Nephron (organoid): ENCODE data around the gene RAB40C.

Experiments
- H3K27ac Mint-ChIP-seq, 3 experiments: 2 replicates each; pipeline ENCODE4 v1.8.0; 2020; ENCODE audit warnings: mixed read lengths in 3 of 3, mild to moderate bottlenecking in 2 of 3, moderate library complexity in 1 of 3
- H3K27me3 Mint-ChIP-seq: 2 replicates; pipeline ENCODE4 v1.8.0; 2021; ENCODE audit warnings: low read depth, mild to moderate bottlenecking, moderate library complexity, mixed read lengths
- H3K36me3 Mint-ChIP-seq: 2 replicates; pipeline ENCODE4 v1.8.0; 2020; ENCODE audit warnings: low read depth, mixed read lengths
- H3K4me1 Mint-ChIP-seq: 2 replicates; pipeline ENCODE4 v1.8.0; 2020; ENCODE audit warnings: mixed read lengths
- H3K4me3 Mint-ChIP-seq, 3 experiments: 2 replicates each; pipeline ENCODE4 v1.8.0; 2020; ENCODE audit warnings: mild to moderate bottlenecking in 3 of 3, mixed read lengths in 3 of 3, moderate library complexity in 2 of 3
- H3K9me3 Mint-ChIP-seq: 2 replicates; pipeline ENCODE4 v1.8.0; 2020; ENCODE audit warnings: mixed read lengths
- TF ChIP-seq, protein P1 (sequence below), 3 experiments: fragments of 200-600 bp; sonication (generic); IDR thresholded peaks; one replicate each; pipeline ENCODE4 v1.5.0; 2021; ENCODE audit warnings: antibody characterized with exemption in 3 of 3; ENCODE audit not compliant: unreplicated experiment in 3 of 3

The RAB40C gene

DNA sequence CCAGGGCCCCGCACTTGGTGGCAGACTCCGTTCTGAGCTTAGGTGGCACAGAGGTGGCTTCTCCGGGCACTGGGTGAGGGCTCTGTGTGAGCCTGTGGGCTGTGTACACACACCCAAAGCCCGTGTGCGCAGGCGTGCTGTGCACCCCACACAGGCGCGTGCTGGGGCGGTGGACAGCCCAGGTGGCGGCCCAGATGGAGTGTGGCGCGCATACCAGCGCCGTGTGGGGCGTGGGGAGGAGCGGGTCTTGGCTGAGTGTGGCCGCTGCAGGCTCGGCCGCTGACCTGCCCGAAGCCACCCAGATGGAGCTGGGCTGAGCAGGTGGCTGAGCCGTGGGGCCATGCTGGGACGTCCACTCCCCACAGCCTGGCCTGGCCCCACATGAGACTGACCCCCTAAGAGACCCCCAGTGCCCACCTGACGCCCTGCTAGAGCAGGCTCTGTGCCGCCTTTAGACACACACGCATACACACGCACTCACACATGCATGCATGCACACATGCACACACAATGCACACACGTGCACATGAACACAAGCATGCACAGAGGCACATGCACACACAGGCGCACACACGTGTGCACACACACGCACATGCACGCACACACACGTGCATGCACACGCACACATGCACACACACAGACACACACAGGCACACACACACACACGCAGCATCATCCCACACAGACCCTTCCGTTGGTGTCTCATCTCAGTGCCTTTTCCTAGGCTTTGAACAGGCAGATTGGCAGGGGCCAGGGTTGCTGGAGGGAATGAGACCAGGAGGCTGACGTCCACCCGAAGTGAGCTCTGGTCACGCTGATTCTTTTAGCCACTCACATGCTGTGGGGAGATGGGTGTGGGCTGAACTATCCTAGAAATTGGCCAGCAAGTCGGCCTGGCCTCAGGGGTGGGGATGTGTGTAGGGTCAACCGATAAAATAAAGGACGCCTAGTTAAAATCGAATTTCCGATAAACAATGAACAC is 27.6 kb upstream of the RAB40C start:
- Mint-ChIP-seq H3K4me3 (peak overlapping the region; percentile 28 to 73 (median 45)), H3K4me1 (peaks cover 18% of the 10 kb centered on the region), H3K36me3 (no peaks in the 10 kb centered on the region), H3K27me3 (peaks cover 32% of the 10 kb centered on the region), H3K27ac (peak overlapping the region; percentile 47 to 96 (median 72)), H3K9me3 (no peaks in the 10 kb centered on the region)
- TF ChIP-seq, protein P1, sequence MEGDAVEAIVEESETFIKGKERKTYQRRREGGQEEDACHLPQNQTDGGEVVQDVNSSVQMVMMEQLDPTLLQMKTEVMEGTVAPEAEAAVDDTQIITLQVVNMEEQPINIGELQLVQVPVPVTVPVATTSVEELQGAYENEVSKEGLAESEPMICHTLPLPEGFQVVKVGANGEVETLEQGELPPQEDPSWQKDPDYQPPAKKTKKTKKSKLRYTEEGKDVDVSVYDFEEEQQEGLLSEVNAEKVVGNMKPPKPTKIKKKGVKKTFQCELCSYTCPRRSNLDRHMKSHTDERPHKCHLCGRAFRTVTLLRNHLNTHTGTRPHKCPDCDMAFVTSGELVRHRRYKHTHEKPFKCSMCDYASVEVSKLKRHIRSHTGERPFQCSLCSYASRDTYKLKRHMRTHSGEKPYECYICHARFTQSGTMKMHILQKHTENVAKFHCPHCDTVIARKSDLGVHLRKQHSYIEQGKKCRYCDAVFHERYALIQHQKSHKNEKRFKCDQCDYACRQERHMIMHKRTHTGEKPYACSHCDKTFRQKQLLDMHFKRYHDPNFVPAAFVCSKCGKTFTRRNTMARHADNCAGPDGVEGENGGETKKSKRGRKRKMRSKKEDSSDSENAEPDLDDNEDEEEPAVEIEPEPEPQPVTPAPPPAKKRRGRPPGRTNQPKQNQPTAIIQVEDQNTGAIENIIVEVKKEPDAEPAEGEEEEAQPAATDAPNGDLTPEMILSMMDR (IDR thresholded peaks at IDR 0.05; ENCODE audit: unreplicated experiment in 3 of 3) = no peak

DNA sequence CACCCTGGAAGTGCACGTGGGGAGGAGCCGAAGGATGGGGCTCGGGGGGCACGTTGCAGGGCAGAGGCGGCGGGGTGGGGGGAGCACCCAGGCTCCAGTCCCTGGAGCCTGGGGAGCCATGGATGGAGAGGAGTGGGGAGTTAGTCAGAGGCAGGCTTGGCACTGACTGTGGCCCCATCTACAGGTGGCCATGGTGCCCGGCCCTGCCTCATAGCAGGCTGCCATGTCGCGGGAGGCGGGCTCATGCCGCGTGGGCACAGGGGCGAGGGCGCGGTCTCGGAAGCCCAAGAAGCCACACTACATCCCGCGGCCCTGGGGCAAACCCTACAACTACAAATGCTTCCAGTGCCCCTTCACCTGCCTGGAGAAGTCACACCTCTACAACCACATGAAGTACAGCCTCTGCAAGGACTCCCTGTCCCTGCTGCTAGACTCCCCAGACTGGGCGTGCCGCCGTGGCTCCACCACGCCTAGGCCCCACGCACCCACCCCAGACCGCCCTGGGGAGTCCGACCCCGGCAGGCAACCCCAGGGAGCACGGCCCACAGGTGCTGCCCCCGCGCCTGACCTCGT is 26.7 kb upstream of the RAB40C start:
- TF ChIP-seq, protein P1 (IDR thresholded peaks at IDR 0.05; ENCODE audit: unreplicated experiment in 3 of 3) = no peak
- H3K27ac Mint-ChIP-seq = peak overlapping the region in 1 of 3 experiments; percentile 47
- peaks cover 28% of the 10 kb centered on the region for H3K27me3 Mint-ChIP-seq
- peaks cover 18% of the 10 kb centered on the region for H3K4me1 Mint-ChIP-seq
- H3K4me3 Mint-ChIP-seq = no peak overlapping the region
- H3K9me3 Mint-ChIP-seq = no peaks in the 10 kb centered on the region
- H3K36me3 Mint-ChIP-seq = no peaks in the 10 kb centered on the region

DNA sequence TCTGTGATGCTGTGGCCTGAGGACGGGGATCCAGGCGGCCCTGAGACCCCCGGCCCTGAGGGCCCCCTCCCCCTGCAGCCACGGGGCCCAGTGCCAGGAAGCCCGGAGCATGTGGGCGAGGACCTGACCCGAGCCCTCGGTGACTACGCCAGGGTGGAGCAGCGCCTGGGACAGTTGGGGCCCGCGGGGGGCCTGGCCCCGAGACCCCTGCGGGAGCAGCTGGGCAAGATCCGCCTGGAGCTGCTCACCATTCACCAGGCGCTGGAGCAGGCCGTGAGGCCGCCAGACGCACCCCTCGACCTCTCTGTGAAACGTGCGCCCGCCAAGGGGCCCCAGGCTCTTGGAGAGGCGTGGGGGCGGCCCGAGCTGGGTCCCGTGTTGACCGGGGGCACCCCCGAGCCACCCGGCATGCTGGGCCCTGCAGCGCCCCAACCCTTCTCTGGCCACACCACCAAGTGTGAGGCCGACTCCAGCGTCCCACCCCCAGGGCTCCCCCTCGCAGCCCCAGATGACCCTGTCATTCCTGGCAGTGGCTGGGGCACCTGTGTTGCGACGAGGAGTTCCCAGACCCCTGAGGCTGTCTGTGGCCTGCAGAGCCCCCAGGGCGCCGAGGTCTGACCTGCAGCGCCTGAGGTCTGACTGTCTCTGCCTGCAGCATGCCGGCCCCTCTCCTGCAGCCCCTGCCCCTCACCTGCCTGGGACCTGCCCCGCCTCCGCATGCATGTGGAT is 25.0 kb upstream of the RAB40C start:
- TF ChIP-seq, protein P1 (IDR thresholded peaks at IDR 0.05; ENCODE audit: unreplicated experiment in 3 of 3) = no peak
- no peak overlapping the region for H3K4me3 Mint-ChIP-seq
- H3K27ac Mint-ChIP-seq = peak overlapping the region; percentile 73 to 95 (median 92)
- peaks cover 16% of the 10 kb centered on the region for H3K27me3 Mint-ChIP-seq
- no peaks in the 10 kb centered on the region for H3K9me3 Mint-ChIP-seq
- H3K36me3 Mint-ChIP-seq = no peaks in the 10 kb centered on the region
- H3K4me1 Mint-ChIP-seq = peaks cover 26% of the 10 kb centered on the region

DNA sequence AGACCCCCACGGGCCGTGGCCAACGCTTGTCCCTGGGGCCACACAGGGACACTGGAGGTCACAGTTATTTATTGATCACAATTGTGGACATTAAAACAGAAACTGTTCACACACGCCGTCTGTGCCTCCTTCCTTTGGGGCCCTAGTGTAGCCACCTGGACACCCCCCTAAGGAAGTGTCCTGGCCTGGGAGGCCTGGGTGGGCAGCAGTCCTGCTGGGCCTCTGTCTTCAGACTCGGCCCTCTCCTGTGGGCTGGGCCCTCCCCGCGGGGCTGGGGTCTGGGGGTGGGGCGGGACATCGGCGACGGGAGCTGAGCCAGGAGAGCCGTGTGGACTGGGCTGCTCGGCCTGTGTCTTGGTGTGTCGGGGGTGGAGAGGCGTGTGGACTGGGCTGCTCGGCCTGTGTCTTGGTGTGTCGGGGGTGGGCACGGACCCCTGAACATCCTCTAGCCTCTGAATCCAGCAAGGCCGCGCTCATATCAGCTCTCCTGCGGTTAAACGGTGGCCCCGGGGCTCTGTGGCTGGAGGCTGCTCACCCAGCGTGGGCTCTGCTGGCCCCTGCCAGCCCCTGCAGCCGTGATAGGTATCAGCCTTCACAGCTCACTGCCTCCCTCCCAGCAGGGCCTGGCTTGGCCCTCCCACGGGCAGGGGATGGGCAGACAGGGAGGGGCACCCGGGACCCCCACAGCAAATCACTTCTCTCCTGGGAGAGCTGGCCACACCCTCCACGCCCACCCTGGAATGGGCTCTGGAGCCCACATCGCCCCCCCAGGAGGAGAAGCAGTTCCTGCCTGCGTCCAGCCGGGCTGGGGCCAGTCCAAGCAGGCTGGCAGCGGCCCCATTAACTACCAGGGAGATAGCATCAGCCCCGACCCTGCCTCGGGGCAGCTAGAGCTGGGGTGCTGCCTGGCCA is 24.2 kb upstream of the RAB40C start:
- H3K9me3 Mint-ChIP-seq = no peaks in the 10 kb centered on the region
- H3K4me3 Mint-ChIP-seq = peak overlapping the region; percentile 60 to 66 (median 61)
- peaks cover 27% of the 10 kb centered on the region for H3K4me1 Mint-ChIP-seq
- H3K27ac Mint-ChIP-seq = peak overlapping the region; percentile 73 to 95 (median 92)
- no peaks in the 10 kb centered on the region for H3K36me3 Mint-ChIP-seq
- H3K27me3 Mint-ChIP-seq = peaks cover 16% of the 10 kb centered on the region
- TF ChIP-seq, protein P1 (IDR thresholded peaks at IDR 0.05; ENCODE audit: unreplicated experiment in 3 of 3) = no peak
